MM.1S (cell line): ENCODE data around the gene RCCD1.

Experiments
- DNase-seq: peaks from one replicate; pipeline ENCODE4 v3.0.0-alpha.2; 2015
- H2AFZ ChIP-seq: fragments of 300-600 bp; sonication (generic); 2 replicates; pipeline ENCODE4 v1.6.0; 2016; ENCODE audit warnings: antibody characterized with exemption, low read length
- H3F3A ChIP-seq: fragments of 300-600 bp; sonication (generic); 2 replicates; pipeline ENCODE4 v1.6.1; 2016; ENCODE audit warnings: mild to moderate bottlenecking, antibody characterized with exemption, low read length, moderate library complexity, mixed read lengths; ENCODE audit not compliant: insufficient read depth
- H3K27ac ChIP-seq: fragments of 300-600 bp; sonication (generic); 2 replicates; pipeline ENCODE4 v1.5.1; 2016; ENCODE audit warnings: mild to moderate bottlenecking, low read length
- H3K27me3 ChIP-seq: fragments of 300-600 bp; sonication (generic); replicated peaks from 2 replicates; pipeline ENCODE4 v1.6.0; 2016; ENCODE audit warnings: low read length; ENCODE audit not compliant: insufficient read depth
- H3K36me3 ChIP-seq: fragments of 300-600 bp; sonication (generic); replicated peaks from 2 replicates; pipeline ENCODE4 v1.6.1; 2016; ENCODE audit warnings: mild to moderate bottlenecking, low read length, mixed read lengths; ENCODE audit not compliant: insufficient read depth
- H3K4me1 ChIP-seq: fragments of 300-600 bp; sonication (generic); 2 replicates; pipeline ENCODE4 v1.6.1; 2016; ENCODE audit warnings: low read length, mixed read lengths
- H3K4me2 ChIP-seq: fragments of 300-600 bp; sonication (generic); 2 replicates; pipeline ENCODE4 v1.6.0; 2016; ENCODE audit warnings: low read depth, low read length
- H3K4me3 ChIP-seq: fragments of 300-600 bp; sonication (generic); 2 replicates; pipeline ENCODE4 v1.5.1; 2016; ENCODE audit warnings: low read length, mixed read lengths
- H3K79me2 ChIP-seq: fragments of 300-600 bp; sonication (generic); 2 replicates; pipeline ENCODE4 v1.6.1; 2016; ENCODE audit warnings: mixed run types, low read length, mixed read lengths
- H3K9ac ChIP-seq: fragments of 300-600 bp; sonication (generic); 2 replicates; pipeline ENCODE4 v1.6.1; 2016; ENCODE audit warnings: low read length, mixed read lengths
- H3K9me2 ChIP-seq: fragments of 300-600 bp; sonication (generic); replicated peaks from 2 replicates; pipeline ENCODE4 v1.6.1; 2016; ENCODE audit warnings: mild to moderate bottlenecking, low read length, mixed read lengths; ENCODE audit not compliant: insufficient read depth
- H3K9me3 ChIP-seq: fragments of 300-600 bp; sonication (generic); replicated peaks from 2 replicates; pipeline ENCODE4 v1.6.1; 2016; ENCODE audit warnings: mild to moderate bottlenecking, low read length, mixed read lengths; ENCODE audit not compliant: insufficient read depth
- H4K20me1 ChIP-seq: fragments of 300-600 bp; sonication (generic); 2 replicates; pipeline ENCODE4 v1.6.1; 2016; ENCODE audit warnings: mild to moderate bottlenecking, low read length, moderate library complexity, mixed read lengths; ENCODE audit not compliant: insufficient read depth
- EZH2 ChIP-seq: fragments of 300-600 bp; sonication (generic); optimal IDR thresholded peaks from 2 replicates; pipeline ENCODE3; 2017; ENCODE audit warnings: low read depth, mild to moderate bottlenecking, antibody characterized with exemption, low read length, mixed read lengths
- EZH2phosphoT487 ChIP-seq: fragments of 300-600 bp; sonication (generic); IDR thresholded peaks from 2 replicates; pipeline ENCODE4 v1.6.1; 2018; ENCODE audit warnings: antibody characterized with exemption, low read length
- TF ChIP-seq, protein P1 (sequence below): fragments of 300-600 bp; sonication (generic); IDR thresholded peaks from 2 replicates; pipeline ENCODE4 v1.5.1; 2016; ENCODE audit warnings: antibody characterized with exemption, low read length, mixed read lengths

Gene RCCD1

GRCh38 chr15:90929246-90930019 lies 25.3 kb upstream of the RCCD1 start:
- Histone ChIP-seq H2AFZ (peak overlapping the region; percentile 43), H3K27me3 (no peaks in the 10 kb centered on the region), H4K20me1 (no peaks in the 10 kb centered on the region), H3K36me3 (no peaks in the 10 kb centered on the region), H3K27ac (peak overlapping the region; percentile 88), H3K9me2 (no peaks in the 10 kb centered on the region), H3K4me2 (peak overlapping the region; percentile 85), H3K9me3 (no peaks in the 10 kb centered on the region), H3K4me3 (peak overlapping the region; percentile 80), H3K4me1 (peaks cover 23% of the 10 kb centered on the region), H3K9ac (peak overlapping the region; percentile 82), H3F3A (peaks cover 34% of the 10 kb centered on the region), H3K79me2 (peaks cover 11% of the 10 kb centered on the region)
- TF ChIP-seq EZH2phosphoT487 (no peak), EZH2 (no peak)
- TF ChIP-seq, protein P1, sequence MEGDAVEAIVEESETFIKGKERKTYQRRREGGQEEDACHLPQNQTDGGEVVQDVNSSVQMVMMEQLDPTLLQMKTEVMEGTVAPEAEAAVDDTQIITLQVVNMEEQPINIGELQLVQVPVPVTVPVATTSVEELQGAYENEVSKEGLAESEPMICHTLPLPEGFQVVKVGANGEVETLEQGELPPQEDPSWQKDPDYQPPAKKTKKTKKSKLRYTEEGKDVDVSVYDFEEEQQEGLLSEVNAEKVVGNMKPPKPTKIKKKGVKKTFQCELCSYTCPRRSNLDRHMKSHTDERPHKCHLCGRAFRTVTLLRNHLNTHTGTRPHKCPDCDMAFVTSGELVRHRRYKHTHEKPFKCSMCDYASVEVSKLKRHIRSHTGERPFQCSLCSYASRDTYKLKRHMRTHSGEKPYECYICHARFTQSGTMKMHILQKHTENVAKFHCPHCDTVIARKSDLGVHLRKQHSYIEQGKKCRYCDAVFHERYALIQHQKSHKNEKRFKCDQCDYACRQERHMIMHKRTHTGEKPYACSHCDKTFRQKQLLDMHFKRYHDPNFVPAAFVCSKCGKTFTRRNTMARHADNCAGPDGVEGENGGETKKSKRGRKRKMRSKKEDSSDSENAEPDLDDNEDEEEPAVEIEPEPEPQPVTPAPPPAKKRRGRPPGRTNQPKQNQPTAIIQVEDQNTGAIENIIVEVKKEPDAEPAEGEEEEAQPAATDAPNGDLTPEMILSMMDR = no peak
- DNase-seq = peak; percentile 33

- no peaks in the 10 kb centered on the region for H3K9me2 ChIP-seq
- H2AFZ ChIP-seq = peak overlapping the region; percentile 71; the same call in 1 of the 2 replicates
- H3K36me3 ChIP-seq = no peaks in the 10 kb centered on the region
- H3K9me3 ChIP-seq = no peaks in the 10 kb centered on the region
- peaks cover 24% of the 10 kb centered on the region for H3K4me1 ChIP-seq
- DNase-seq = peak; percentile 17
- no peaks in the 10 kb centered on the region for H4K20me1 ChIP-seq
- H3K27ac ChIP-seq = peak overlapping the region; percentile 88
- peaks cover 42% of the 10 kb centered on the region for H3F3A ChIP-seq
- H3K9ac ChIP-seq = peak overlapping the region; percentile 82
- peak overlapping the region; percentile 85 for H3K4me2 ChIP-seq
- TF ChIP-seq, protein P1 = no peak
- TF ChIP-seq EZH2phosphoT487 = no peak
- H3K4me3 ChIP-seq = peak overlapping the region; percentile 80
- H3K79me2 ChIP-seq = peaks cover 20% of the 10 kb centered on the region
- H3K27me3 ChIP-seq = no peaks in the 10 kb centered on the region
Measured at GRCh38 chr15:90930861-90931574, 23.7 kb upstream of the RCCD1 start.

DNA sequence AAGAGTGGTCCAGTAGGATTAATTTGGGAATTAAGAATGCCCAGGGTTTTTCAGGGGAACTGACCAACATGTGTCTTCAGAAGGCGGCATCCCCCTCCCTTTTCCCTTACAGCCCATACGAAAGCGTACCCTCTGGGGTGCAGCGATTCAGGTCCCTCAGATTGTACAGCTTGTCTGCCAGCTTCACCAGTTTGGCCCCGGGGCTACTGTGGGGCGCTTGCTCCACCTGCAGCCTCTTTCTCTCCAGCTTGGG lies 23.2 kb upstream of the RCCD1 start:
- H3K4me1 ChIP-seq = peaks cover 29% of the 10 kb centered on the region
- no peak for TF ChIP-seq EZH2
- TF ChIP-seq, protein P1 = no peak
- TF ChIP-seq EZH2phosphoT487 = no peak
- peaks cover 42% of the 10 kb centered on the region for H3F3A ChIP-seq
- no peaks in the 10 kb centered on the region for H3K27me3 ChIP-seq
- peaks cover 25% of the 10 kb centered on the region for H3K79me2 ChIP-seq
- H3K36me3 ChIP-seq = no peaks in the 10 kb centered on the region
- peak overlapping the region; percentile 82; the same call in 1 of the 2 replicates for H3K9ac ChIP-seq
- peak overlapping the region; percentile 85 for H3K4me2 ChIP-seq
- H4K20me1 ChIP-seq = no peaks in the 10 kb centered on the region
- no peaks in the 10 kb centered on the region for H3K9me2 ChIP-seq
- peak overlapping the region; percentile 71; the same call in 1 of the 2 replicates for H2AFZ ChIP-seq
- peak overlapping the region; percentile 88 for H3K27ac ChIP-seq
- peak overlapping the region; percentile 80 for H3K4me3 ChIP-seq
- DNase-seq = no peak
- no peaks in the 10 kb centered on the region for H3K9me3 ChIP-seq
